Endothelial cell of hepatic sinusoid (primary cell): ENCODE measurements around the gene VPS39.
"Not testable (repeated sequence)": the region's sequence is repeated elsewhere in the genome, so short reads cannot be mapped to it uniquely, and the experiment has no call there.

Experiments
- in situ Hi-C: cut with HindIII; loops from 2 replicates; pipeline ENCODE4 v1.10.0; 2017; ENCODE audit warnings: low sequenced_read_pairs

The VPS39 gene

GRCh38 chr15:42207674-42208579 is at the start of gene VPS39:
VPS39 (minus strand) TSS chr15:42208304; CDS start chr15:42208153, 151 bp downstream.
- in situ Hi-C loops, result no loop called here

GRCh38 chr15:42253300-42253699 is 45.2 kb upstream of the VPS39 start:
- in situ Hi-C loops, result no loop called here

- in situ Hi-C loops, result no loop called here
Measured at GRCh38 chr15:42240823-42241222, 32.7 kb upstream of the VPS39 start.

- in situ Hi-C loops, result no loop called here
Measured at GRCh38 chr15:42239528-42240182, 31.6 kb upstream of the VPS39 start.

- in situ Hi-C loops, result no loop called here
Measured at GRCh38 chr15:42233107-42233506, 25.0 kb upstream of the VPS39 start.

- in situ Hi-C loops, result no loop called here
Measured at GRCh38 chr15:42232606-42233005, 24.5 kb upstream of the VPS39 start.

GRCh38 chr15:42231088-42231487 is 23.0 kb upstream of the VPS39 start:
- in situ Hi-C loops, result no loop called here

GRCh38 chr15:42228981-42229380 is 20.9 kb upstream of the VPS39 start:
- in situ Hi-C loops, result not testable (repeated sequence)

GRCh38 chr15:42228036-42228435 is 19.9 kb upstream of the VPS39 start:
- in situ Hi-C loops, result no loop called here

- in situ Hi-C loops, result no loop called here
Measured at GRCh38 chr15:42226648-42227047, 18.5 kb upstream of the VPS39 start.

GRCh38 chr15:42220216-42220615 is 12.1 kb upstream of the VPS39 start:
- in situ Hi-C loops, result no loop called here

- in situ Hi-C loops, result no loop called here
Measured at GRCh38 chr15:42218953-42219592, 11.0 kb upstream of the VPS39 start.

GRCh38 chr15:42217568-42217967 is 9.5 kb upstream of the VPS39 start:
- in situ Hi-C loops, result no loop called here

- in situ Hi-C loops, result no loop called here
Measured at GRCh38 chr15:42215913-42216829, 8.1 kb upstream of the VPS39 start.

GRCh38 chr15:42214600-42214999 is 6.5 kb upstream of the VPS39 start:
- in situ Hi-C loops, result no loop called here

GRCh38 chr15:42213511-42213910 is 5.4 kb upstream of the VPS39 start:
- in situ Hi-C loops, result no loop called here

GRCh38 chr15:42210696-42211095 is 2.6 kb upstream of the VPS39 start:
- in situ Hi-C loops, result no loop called here

GRCh38 chr15:42206406-42206805 is 1.7 kb downstream of the VPS39 start:
- in situ Hi-C loops, result no loop called here

GRCh38 chr15:42203891-42204290 is 4.2 kb downstream of the VPS39 start:
- in situ Hi-C loops, result no loop called here

- in situ Hi-C loops, result no loop called here
Measured at GRCh38 chr15:42202653-42203052, 5.5 kb downstream of the VPS39 start.

GRCh38 chr15:42201801-42202200 is 6.3 kb downstream of the VPS39 start:
- in situ Hi-C loops, result no loop called here
